Activated CD4-positive, alpha-beta T cell treated with anti-CD3 and anti-CD28 coated beads, Interleukin-2, amount 50 U/mL, for 4 hours (primary cell): ENCODE results near the gene DDX31.

Experiments
- DNase-seq, 2 experiments: peaks; one replicate each; pipeline ENCODE4 v3.0.0-alpha.2; 2020

Gene DDX31

GRCh38 chr9:132543960-132544359, 125.8 kb downstream of the DDX31 start:
- no peak for DNase-seq

GRCh38 chr9:132543251-132543650, 126.5 kb downstream of the DDX31 start:
- no peak for DNase-seq
